Stomach (tissue), 9 donors: ENCODE measurements around the gene RASSF5. TPM values are rescaled to one million over a fixed set of nuclear protein-coding genes. Genes with fewer than 3 reads are reported as not detected.

ENCODE experiments used
- DNase-seq, 2 donors: peaks; one replicate each; pipeline versions ENCODE4 v3.0.0 to v3.0.0-alpha.2; 2013 to 2019
- H3K27ac ChIP-seq, 5 donors: fragments of 200-600 bp in 4 of 5; sonication (generic) in 4 of 5; one replicate each; pipeline ENCODE4 v1.5.1; 2013 to 2019; ENCODE audit warnings: mild to moderate bottlenecking in 1 of 5, moderate library complexity in 1 of 5
- H3K27me3 ChIP-seq, 3 donors: fragments of 200-600 bp; sonication (generic); one replicate each; pipeline ENCODE4 v1.5.1; 2017 to 2019; ENCODE audit warnings: mixed run types in 1 of 3
- H3K36me3 ChIP-seq, 4 donors: fragments of 200-600 bp; sonication (generic); 1 replicate in 3 of 4; 2 replicates in 1 of 4; pipeline ENCODE4 v1.5.1; 2016 to 2019
- H3K4me1 ChIP-seq, 4 donors: fragments of 200-600 bp; sonication (generic); one replicate each; pipeline ENCODE4 v1.5.1; 2016 to 2019
- H3K4me3 ChIP-seq, 4 donors: fragments of 200-600 bp; sonication (generic) in 3 of 4; one replicate each; pipeline ENCODE4 v1.5.1; 2016 to 2019; ENCODE audit warnings: mild to moderate bottlenecking in 1 of 4
- H3K9me3 ChIP-seq, 4 donors: fragments of 200-600 bp; sonication (generic); one replicate each; pipeline ENCODE4 v1.5.1; 2016 to 2019
- CTCF ChIP-seq, 7 experiments: fragments of 450-650 bp in 4 of 7; fragments of 200-600 bp in 3 of 7; sonication (generic) in 3 of 7; IDR thresholded peaks; one replicate each; pipeline ENCODE4 v1.5.1; 2016 to 2019; ENCODE audit warnings: antibody characterized with exemption in 7 of 7, control low read depth in 2 of 7, mild to moderate bottlenecking in 1 of 7
- EP300 ChIP-seq: sonication (generic); formaldehyde crosslinking; IDR thresholded peaks from one replicate; pipeline ENCODE4 v1.6.1; 2017; ENCODE audit warnings: antibody characterized with exemption
- POLR2A ChIP-seq, 4 donors: fragments of 450-650 bp; IDR thresholded peaks; one replicate each; pipeline ENCODE4 v1.6.1; 2016; ENCODE audit warnings: antibody characterized with exemption in 4 of 4, control low read depth in 2 of 4, mild to moderate bottlenecking in 1 of 4, moderate library complexity in 1 of 4
- POLR2AphosphoS5 ChIP-seq, 3 donors: sonication (generic); formaldehyde crosslinking; IDR thresholded peaks; one replicate each; pipeline ENCODE4 v1.6.1; 2016; ENCODE audit warnings: antibody characterized with exemption in 3 of 3
- WGBS, 5 donors: extraction: QIAGEN DNeasy Blood & Tissue Kit in 3 of 5; methylation state at CpG; one replicate each; pipeline versions ENCODE4 v1.1.5 to v1.1.7; 2013 to 2018; 5-methylcytosine and 5-hydroxymethylcytosine counted together
- intact Hi-C: fragments of 100-400 bp; cut with DNase I; formaldehyde crosslinking; loops from one replicate; pipeline ENCODE4 v1.15.1; 2023; ENCODE audit warnings: low total_unique reads
- polyA plus RNA-seq, 3 donors: library from polyadenylated mRNA; stranded (reverse); fragments of 200-250 nt; gene quantifications; one replicate each; pipeline ENCODE4 v1.2.3, GENCODE V29; 2013
- total RNA-seq, 5 donors: library from RNA; depleted of rRNA; stranded (reverse); fragments of >200 nt; gene quantifications; one replicate each; pipeline versions ENCODE4 v1.1.0 to v1.2.3, GENCODE V29; 2014 to 2016
- donor health status: healthy with polysubstance abuse.
- donor health status: Bipolar disorder and iron deficiency.
- donor health status: healthy.

RASSF5 gene
- total and polyA plus RNA-seq, 8 donors: 2.2 to 44.5 (median 7.5) TPM

GRCh38 chr1:206588492-206588891 is 81.2 kb downstream of the RASSF5 start:
- Histone ChIP-seq H3K4me1 (peaks cover 7 to 65% (median 26%) of the 10 kb centered on the region in 4 donors), H3K27ac (peak overlapping the region in 3 of 5 donors; percentile 56 to 78 (median 58)), H3K9me3 (no peaks in the 10 kb centered on the region), H3K27me3 (no peaks in the 10 kb centered on the region), H3K4me3 (no peak overlapping the region), H3K36me3 (peaks cover 40 to 97% (median 90%) of the 10 kb centered on the region in 4 donors)
- DNase-seq: no peak
- 74 to 80% (median 77%) methylated on average over 6 of the region's 6 CpGs for WGBS, 5 donors
- intact Hi-C loops: no loop called here
- TF ChIP-seq CTCF (IDR thresholded peaks at IDR 0.05): no peak
- no peak for TF ChIP-seq POLR2AphosphoS5 (IDR thresholded peaks at IDR 0.05)
- TF ChIP-seq EP300: no peak
- no peak for TF ChIP-seq POLR2A (IDR thresholded peaks at IDR 0.05)

- Histone ChIP-seq H3K27me3 (no peaks in the 10 kb centered on the region), H3K27ac (peak overlapping the region in 3 of 5 donors; percentile 56 to 78 (median 58)), H3K4me3 (no peak overlapping the region), H3K4me1 (peaks cover 5 to 58% (median 26%) of the 10 kb centered on the region in 4 donors), H3K36me3 (peaks cover 38 to 97% (median 92%) of the 10 kb centered on the region in 4 donors), H3K9me3 (no peaks in the 10 kb centered on the region)
- DNase-seq: peak in 1 of 2 donors; percentile 42
- intact Hi-C loops: no loop called here
- WGBS, 5 donors: 68 to 78% (median 76%) methylated on average over 7 of the region's 7 CpGs
- TF ChIP-seq POLR2A (IDR thresholded peaks at IDR 0.05) (no peak), POLR2AphosphoS5 (IDR thresholded peaks at IDR 0.05) (peak in 1 of 3 donors; percentile 34)
Observed at GRCh38 chr1:206589206-206589605, 81.9 kb downstream of the RASSF5 start.

GRCh38 chr1:206590025-206590758 is 82.9 kb downstream of the RASSF5 start:
- no peaks in the 10 kb centered on the region for H3K9me3 ChIP-seq
- no peak for TF ChIP-seq POLR2A (IDR thresholded peaks at IDR 0.05)
- no peak for TF ChIP-seq EP300
- TF ChIP-seq CTCF (IDR thresholded peaks at IDR 0.05): peak in 1 of 7 experiments; percentile 23
- TF ChIP-seq POLR2AphosphoS5 (IDR thresholded peaks at IDR 0.05): peak in 1 of 3 donors; percentile 28
- intact Hi-C loops: no loop called here
- no peak for DNase-seq
- no peak overlapping the region for H3K4me3 ChIP-seq
- H3K4me1 ChIP-seq: peaks cover 0 to 50% (median 26%) of the 10 kb centered on the region in 4 donors
- peaks cover 32 to 97% (median 92%) of the 10 kb centered on the region in 4 donors for H3K36me3 ChIP-seq
- 35 to 43% (median 39%) methylated on average over 8 of the region's 8 CpGs for WGBS, 5 donors
- peak overlapping the region in 3 of 5 donors; percentile 54 to 78 (median 58) for H3K27ac ChIP-seq
- no peaks in the 10 kb centered on the region for H3K27me3 ChIP-seq

GRCh38 chr1:206591226-206591625 is 83.9 kb downstream of the RASSF5 start:
- TF ChIP-seq EP300 (no peak), POLR2AphosphoS5 (IDR thresholded peaks at IDR 0.05) (no peak), POLR2A (IDR thresholded peaks at IDR 0.05) (no peak), CTCF (IDR thresholded peaks at IDR 0.05) (no peak)
- Histone ChIP-seq H3K9me3 (no peaks in the 10 kb centered on the region), H3K4me3 (no peak overlapping the region), H3K4me1 (peaks cover 0 to 50% (median 26%) of the 10 kb centered on the region in 4 donors), H3K27me3 (no peaks in the 10 kb centered on the region), H3K27ac (peak overlapping the region in 1 of 5 donors; percentile 58), H3K36me3 (peaks cover 33 to 97% (median 92%) of the 10 kb centered on the region in 4 donors)
- no peak for DNase-seq
- intact Hi-C loops: no loop called here
- WGBS, 5 donors: 72 to 89% (median 87%) methylated on average over 5 of the region's 5 CpGs
